ENCODE data around the gene PARP1.

PARP1 gene

GRCh38 chr1:226449823-226450222 lies 41.9 kb upstream of the PARP1 start:
- no peaks in the 10 kb centered on the region for H3K79me2 ChIP-seq (ENCODE audit: insufficient read depth, low read length)
- TF ChIP-seq EZH2 (IDR thresholded peaks at IDR 0.05; ENCODE audit: borderline replicate concordance, low read length), result no peak
- TF ChIP-seq CTCF (IDR thresholded peaks at IDR 0.05; ENCODE audit: low read length), result no peak
- no peak overlapping the region for H3K4me2 ChIP-seq (ENCODE audit: low read length)
- H4K20me1 ChIP-seq (ENCODE audit: insufficient read depth, low read length), result no peaks in the 10 kb centered on the region
- no peaks in the 10 kb centered on the region for H3K9me3 ChIP-seq (ENCODE audit: low read length)
- no peak overlapping the region for H3K9ac ChIP-seq (ENCODE audit: low read length)
- no peaks in the 10 kb centered on the region for H3F3A ChIP-seq (ENCODE audit: insufficient read depth, low read length)
- H3K9me2 ChIP-seq (ENCODE audit: low read depth, low read length), result no peaks in the 10 kb centered on the region
- no peak overlapping the region for H2AFZ ChIP-seq (ENCODE audit: low read length)
- no peaks in the 10 kb centered on the region; the same call in 1 of the 2 replicates for H3K27me3 ChIP-seq (ENCODE audit: insufficient read depth, low read length)
- H3K36me3 ChIP-seq (ENCODE audit: insufficient read depth, low read length), result no peaks in the 10 kb centered on the region
- H3K27ac ChIP-seq (ENCODE audit: low read depth, low read length, poor library complexity, severe bottlenecking), result no peak overlapping the region
- H3K4me1 ChIP-seq (ENCODE audit: insufficient read depth, low read length, severe bottlenecking), result peaks cover 10% of the 10 kb centered on the region
- H3K4me3 ChIP-seq (ENCODE audit: low read depth, low read length, poor library complexity, severe bottlenecking), result no peak overlapping the region

- Histone ChIP-seq H3K27ac (ENCODE audit: low read depth, low read length, poor library complexity, severe bottlenecking) (no peak overlapping the region), H4K20me1 (ENCODE audit: insufficient read depth, low read length) (no peaks in the 10 kb centered on the region), H3K79me2 (ENCODE audit: insufficient read depth, low read length) (no peaks in the 10 kb centered on the region), H3K4me2 (ENCODE audit: low read length) (no peak overlapping the region), H2AFZ (ENCODE audit: low read length) (no peak overlapping the region), H3K27me3 (ENCODE audit: insufficient read depth, low read length) (no peaks in the 10 kb centered on the region; the same call in 1 of the 2 replicates), H3K4me3 (ENCODE audit: low read depth, low read length, poor library complexity, severe bottlenecking) (no peak overlapping the region), H3K36me3 (ENCODE audit: insufficient read depth, low read length) (no peaks in the 10 kb centered on the region), H3K4me1 (ENCODE audit: insufficient read depth, low read length, severe bottlenecking) (peaks cover 16% of the 10 kb centered on the region), H3K9me3 (ENCODE audit: low read length) (no peaks in the 10 kb centered on the region), H3K9ac (ENCODE audit: low read length) (no peak overlapping the region), H3F3A (ENCODE audit: insufficient read depth, low read length) (no peaks in the 10 kb centered on the region), H3K9me2 (ENCODE audit: low read depth, low read length) (no peaks in the 10 kb centered on the region)
- TF ChIP-seq CTCF (IDR thresholded peaks at IDR 0.05; ENCODE audit: low read length) (no peak), EZH2 (IDR thresholded peaks at IDR 0.05; ENCODE audit: borderline replicate concordance, low read length) (no peak)
These were observed 40.2 kb upstream of the PARP1 start for GRCh38 chr1:226447932-226448665.

- no peaks in the 10 kb centered on the region for H3K9me3 ChIP-seq (ENCODE audit: low read length)
- H3K36me3 ChIP-seq (ENCODE audit: insufficient read depth, low read length), result no peaks in the 10 kb centered on the region
- no peaks in the 10 kb centered on the region for H3F3A ChIP-seq (ENCODE audit: insufficient read depth, low read length)
- no peak overlapping the region for H3K4me3 ChIP-seq (ENCODE audit: low read depth, low read length, poor library complexity, severe bottlenecking)
- H2AFZ ChIP-seq (ENCODE audit: low read length), result no peak overlapping the region
- H3K27me3 ChIP-seq (ENCODE audit: insufficient read depth, low read length), result no peaks in the 10 kb centered on the region; the same call in 1 of the 2 replicates
- no peak overlapping the region for H3K27ac ChIP-seq (ENCODE audit: low read depth, low read length, poor library complexity, severe bottlenecking)
- no peak overlapping the region for H3K4me2 ChIP-seq (ENCODE audit: low read length)
- peaks cover 16% of the 10 kb centered on the region for H3K4me1 ChIP-seq (ENCODE audit: insufficient read depth, low read length, severe bottlenecking)
- H4K20me1 ChIP-seq (ENCODE audit: insufficient read depth, low read length), result no peaks in the 10 kb centered on the region
- no peak overlapping the region for H3K9ac ChIP-seq (ENCODE audit: low read length)
- no peaks in the 10 kb centered on the region for H3K9me2 ChIP-seq (ENCODE audit: low read depth, low read length)
- no peaks in the 10 kb centered on the region for H3K79me2 ChIP-seq (ENCODE audit: insufficient read depth, low read length)
- TF ChIP-seq EZH2 (IDR thresholded peaks at IDR 0.05; ENCODE audit: borderline replicate concordance, low read length), result no peak
- no peak for TF ChIP-seq CTCF (IDR thresholded peaks at IDR 0.05; ENCODE audit: low read length)
These were observed 38.2 kb upstream of the PARP1 start for GRCh38 chr1:226446094-226446493.
